GM12878 (cell line): ENCODE results near the gene SF3A1.

Source experiments
- CHD1 ChIP-seq: IDR thresholded peaks from 2 replicates; pipeline ENCODE4 v1.6.1; 2012; ENCODE audit warnings: low read depth, low read length, improper control_type of control experiment
- CREM ChIP-seq: IDR thresholded peaks from 2 replicates; pipeline ENCODE4 v1.6.1; 2014; ENCODE audit warnings: antibody characterized with exemption, low read depth
- CTCF ChIP-seq, 3 experiments: IDR thresholded peaks in 2 of 3; conservative IDR thresholded peaks in 1 of 3; 2 replicates each; pipeline ENCODE4 v1.5.1; 2011; ENCODE audit warnings: low read depth in 3 of 3, low read length in 3 of 3, mild to moderate bottlenecking in 3 of 3, control low read depth in 2 of 3, moderate library complexity in 2 of 3, inconsistent platforms in 1 of 3, mixed read lengths in 1 of 3; ENCODE audit not compliant: control insufficient read depth in 2 of 3, insufficient read depth in 1 of 3; ENCODE audit errors: extremely low read depth in 1 of 3
- EED ChIP-seq: sonication (generic); IDR thresholded peaks from 2 replicates; pipeline ENCODE4 v1.6.1; 2016; ENCODE audit warnings: antibody characterized with exemption, low read depth
- EP300 ChIP-seq, 2 experiments: fragments of 150-350 bp in 1 of 2; IDR thresholded peaks; 2 replicates each; pipeline ENCODE4 v1.6.1; 2011 to 2012; ENCODE audit warnings: low read depth in 2 of 2, low read length in 2 of 2, borderline replicate concordance in 1 of 2, improper control_type of control experiment in 1 of 2, inconsistent platforms in 1 of 2; ENCODE audit not compliant: control insufficient read depth in 1 of 2
- EZH2 ChIP-seq: IDR thresholded peaks from 2 replicates; pipeline ENCODE4 v1.6.1; 2012; ENCODE audit warnings: low read depth, mild to moderate bottlenecking, control low read depth, inconsistent platforms, low read length, borderline replicate concordance; ENCODE audit not compliant: control insufficient read depth
- GABPA ChIP-seq: IDR thresholded peaks from 2 replicates; pipeline ENCODE4 v1.6.1; 2014; ENCODE audit warnings: antibody characterized with exemption, low read depth, mild to moderate bottlenecking, inconsistent platforms
- NFIC ChIP-seq: IDR thresholded peaks from 2 replicates; pipeline ENCODE4 v1.6.1; 2012; ENCODE audit warnings: low read depth, mild to moderate bottlenecking, inconsistent platforms, low read length, moderate library complexity
- NR2C2 ChIP-seq: IDR thresholded peaks from 2 replicates; pipeline ENCODE4 v1.6.1; 2011; ENCODE audit warnings: borderline replicate concordance, low read depth; ENCODE audit not compliant: control insufficient read depth, insufficient read length
- POLR2A ChIP-seq: IDR thresholded peaks from 2 replicates; pipeline ENCODE4 v1.6.1; 2011; ENCODE audit warnings: low read depth, mild to moderate bottlenecking, low read length
- SIN3A ChIP-seq: IDR thresholded peaks from 2 replicates; pipeline ENCODE4 v1.6.1; 2012; ENCODE audit warnings: low read depth, low read length, improper control_type of control experiment
- USF2 ChIP-seq: IDR thresholded peaks from 2 replicates; pipeline ENCODE4 v1.6.1; 2011; ENCODE audit warnings: low read depth, low read length, improper control_type of control experiment, borderline replicate concordance
- TF ChIP-seq, protein P1 (sequence below): IDR thresholded peaks from 2 replicates; pipeline ENCODE4 v1.6.1; 2012; ENCODE audit warnings: low read depth, low read length, improper control_type of control experiment
- TF ChIP-seq, protein P2 (sequence below): fragments of 450-650 bp; formaldehyde crosslinking; IDR thresholded peaks from 2 replicates; pipeline ENCODE4 v1.4.0; 2020; ENCODE audit warnings: mild to moderate bottlenecking, moderate library complexity

DNA sequence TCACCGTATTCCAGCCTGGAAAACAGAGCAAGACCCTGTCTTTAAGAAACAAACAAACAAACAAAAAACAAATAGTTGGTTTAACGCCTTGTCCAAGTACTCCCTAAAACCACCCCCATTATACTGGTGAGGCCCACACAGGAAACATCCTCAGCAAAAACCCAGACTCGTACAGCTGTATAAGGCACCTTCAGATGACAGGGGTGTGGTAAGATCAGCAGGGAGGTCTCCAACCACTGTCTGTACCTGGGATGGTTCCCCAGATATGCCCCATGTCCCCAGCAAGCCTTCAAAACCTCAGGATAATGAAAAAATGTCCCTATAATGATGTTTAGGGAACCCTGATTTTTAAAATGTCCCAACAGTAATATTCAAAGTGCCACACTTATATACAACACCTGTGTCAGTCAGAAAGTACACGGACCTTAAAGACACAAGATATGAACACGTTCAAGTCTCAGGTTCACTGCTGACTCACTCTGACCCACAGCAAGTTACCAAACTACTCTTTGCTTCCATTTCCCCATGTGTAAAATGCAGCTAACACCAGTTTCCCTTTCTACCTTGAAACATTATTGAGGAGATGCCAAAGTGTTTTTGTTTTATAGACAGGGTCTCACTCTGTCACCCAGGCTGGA lies 9.3 kb downstream of the SF3A1 start:
- TF ChIP-seq EZH2, result no peak
- no peak for TF ChIP-seq CTCF (IDR thresholded peaks at IDR 0.05 in 2 of 3, conservative IDR thresholded peaks at IDR 0.05 in 1 of 3; ENCODE audit: control insufficient read depth in 2 of 3, extremely low read depth in 1 of 3, insufficient read depth in 1 of 3, low read depth in 3 of 3, low read length in 3 of 3)
- TF ChIP-seq, protein P1, sequence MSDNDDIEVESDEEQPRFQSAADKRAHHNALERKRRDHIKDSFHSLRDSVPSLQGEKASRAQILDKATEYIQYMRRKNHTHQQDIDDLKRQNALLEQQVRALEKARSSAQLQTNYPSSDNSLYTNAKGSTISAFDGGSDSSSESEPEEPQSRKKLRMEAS, result no peak
- no peak for TF ChIP-seq CHD1
- TF ChIP-seq POLR2A, result no peak
- TF ChIP-seq SIN3A, result no peak
- TF ChIP-seq, protein P2, sequence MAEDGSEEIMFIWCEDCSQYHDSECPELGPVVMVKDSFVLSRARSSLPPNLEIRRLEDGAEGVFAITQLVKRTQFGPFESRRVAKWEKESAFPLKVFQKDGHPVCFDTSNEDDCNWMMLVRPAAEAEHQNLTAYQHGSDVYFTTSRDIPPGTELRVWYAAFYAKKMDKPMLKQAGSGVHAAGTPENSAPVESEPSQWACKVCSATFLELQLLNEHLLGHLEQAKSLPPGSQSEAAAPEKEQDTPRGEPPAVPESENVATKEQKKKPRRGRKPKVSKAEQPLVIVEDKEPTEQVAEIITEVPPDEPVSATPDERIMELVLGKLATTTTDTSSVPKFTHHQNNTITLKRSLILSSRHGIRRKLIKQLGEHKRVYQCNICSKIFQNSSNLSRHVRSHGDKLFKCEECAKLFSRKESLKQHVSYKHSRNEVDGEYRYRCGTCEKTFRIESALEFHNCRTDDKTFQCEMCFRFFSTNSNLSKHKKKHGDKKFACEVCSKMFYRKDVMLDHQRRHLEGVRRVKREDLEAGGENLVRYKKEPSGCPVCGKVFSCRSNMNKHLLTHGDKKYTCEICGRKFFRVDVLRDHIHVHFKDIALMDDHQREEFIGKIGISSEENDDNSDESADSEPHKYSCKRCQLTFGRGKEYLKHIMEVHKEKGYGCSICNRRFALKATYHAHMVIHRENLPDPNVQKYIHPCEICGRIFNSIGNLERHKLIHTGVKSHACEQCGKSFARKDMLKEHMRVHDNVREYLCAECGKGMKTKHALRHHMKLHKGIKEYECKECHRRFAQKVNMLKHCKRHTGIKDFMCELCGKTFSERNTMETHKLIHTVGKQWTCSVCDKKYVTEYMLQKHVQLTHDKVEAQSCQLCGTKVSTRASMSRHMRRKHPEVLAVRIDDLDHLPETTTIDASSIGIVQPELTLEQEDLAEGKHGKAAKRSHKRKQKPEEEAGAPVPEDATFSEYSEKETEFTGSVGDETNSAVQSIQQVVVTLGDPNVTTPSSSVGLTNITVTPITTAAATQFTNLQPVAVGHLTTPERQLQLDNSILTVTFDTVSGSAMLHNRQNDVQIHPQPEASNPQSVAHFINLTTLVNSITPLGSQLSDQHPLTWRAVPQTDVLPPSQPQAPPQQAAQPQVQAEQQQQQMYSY (CRISPR knock-in tag), result no peak
- TF ChIP-seq USF2, result no peak
- TF ChIP-seq GABPA, result no peak
- TF ChIP-seq NFIC, result no peak
- no peak for TF ChIP-seq NR2C2
- TF ChIP-seq CREM, result no peak
- TF ChIP-seq EED, result no peak
- TF ChIP-seq EP300 (IDR thresholded peaks at IDR 0.05; ENCODE audit: borderline replicate concordance in 1 of 2, control insufficient read depth in 1 of 2, low read depth in 2 of 2, low read length in 2 of 2), result no peak
